ENCODE data around the gene DISP3.

The DISP3 gene

GRCh38 chr1:11431941-11432507, 46.9 kb upstream of the DISP3 start:
- no peak overlapping the region for H3K4me2 ChIP-seq (ENCODE audit: low read length)
- H3K27ac ChIP-seq (ENCODE audit: low read depth, low read length), result no peak overlapping the region
- no peaks in the 10 kb centered on the region for H3F3A ChIP-seq (ENCODE audit: control insufficient read depth, insufficient read depth)

DNA sequence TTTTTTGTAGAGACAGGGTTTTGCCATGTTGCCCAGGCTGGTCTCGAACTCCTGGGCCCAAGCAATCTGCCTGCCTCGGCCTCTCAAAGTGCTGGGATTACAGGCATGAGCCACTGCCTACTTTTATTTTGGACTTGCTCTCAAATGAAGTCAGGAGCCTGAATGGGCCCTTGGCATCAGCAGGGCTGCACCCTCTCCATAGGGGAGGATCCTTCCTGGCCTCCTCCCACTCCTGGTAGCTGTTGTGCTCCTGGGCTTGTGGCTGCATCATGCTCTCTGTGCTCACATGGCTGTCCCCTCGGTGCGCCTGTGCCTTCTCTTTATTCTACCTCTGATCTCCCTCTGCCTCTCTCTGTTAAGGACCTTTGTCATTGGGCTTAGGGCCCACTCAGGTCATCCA, 46.4 kb upstream of the DISP3 start:
- H3K9me2 ChIP-seq (replicated peaks; ENCODE audit: control insufficient read depth, low read length), result no peaks in the 10 kb centered on the region

More at GRCh38 chr1:11431941-11432507, 46.9 kb upstream of the DISP3 start:
- Histone ChIP-seq H3K79me2 (ENCODE audit: control insufficient read depth, low read length) (no peaks in the 10 kb centered on the region), H3K36me3 (ENCODE audit: control insufficient read depth, low read length) (no peaks in the 10 kb centered on the region), H3K4me3 (ENCODE audit: low read length) (no peak overlapping the region), H3K9me2 (replicated peaks; ENCODE audit: control insufficient read depth, low read length) (no peaks in the 10 kb centered on the region), H4K20me1 (ENCODE audit: control insufficient read depth, insufficient read depth, low read depth, low read length) (no peaks in the 10 kb centered on the region), H3K4me1 (ENCODE audit: control insufficient read depth, low read length) (peaks cover 8% of the 10 kb centered on the region), H3K27me3 (ENCODE audit: control insufficient read depth, low read length) (no peaks in the 10 kb centered on the region), H3K9me3 (ENCODE audit: control insufficient read depth, insufficient read depth, low read length) (no peaks in the 10 kb centered on the region)
- TF ChIP-seq EZH2phosphoT487 (IDR thresholded peaks at IDR 0.05; ENCODE audit: borderline replicate concordance, low read length), result no peak
- TF ChIP-seq, protein P1, sequence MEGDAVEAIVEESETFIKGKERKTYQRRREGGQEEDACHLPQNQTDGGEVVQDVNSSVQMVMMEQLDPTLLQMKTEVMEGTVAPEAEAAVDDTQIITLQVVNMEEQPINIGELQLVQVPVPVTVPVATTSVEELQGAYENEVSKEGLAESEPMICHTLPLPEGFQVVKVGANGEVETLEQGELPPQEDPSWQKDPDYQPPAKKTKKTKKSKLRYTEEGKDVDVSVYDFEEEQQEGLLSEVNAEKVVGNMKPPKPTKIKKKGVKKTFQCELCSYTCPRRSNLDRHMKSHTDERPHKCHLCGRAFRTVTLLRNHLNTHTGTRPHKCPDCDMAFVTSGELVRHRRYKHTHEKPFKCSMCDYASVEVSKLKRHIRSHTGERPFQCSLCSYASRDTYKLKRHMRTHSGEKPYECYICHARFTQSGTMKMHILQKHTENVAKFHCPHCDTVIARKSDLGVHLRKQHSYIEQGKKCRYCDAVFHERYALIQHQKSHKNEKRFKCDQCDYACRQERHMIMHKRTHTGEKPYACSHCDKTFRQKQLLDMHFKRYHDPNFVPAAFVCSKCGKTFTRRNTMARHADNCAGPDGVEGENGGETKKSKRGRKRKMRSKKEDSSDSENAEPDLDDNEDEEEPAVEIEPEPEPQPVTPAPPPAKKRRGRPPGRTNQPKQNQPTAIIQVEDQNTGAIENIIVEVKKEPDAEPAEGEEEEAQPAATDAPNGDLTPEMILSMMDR (IDR thresholded peaks at IDR 0.05; ENCODE audit: low read depth, low read length, poor library complexity, severe bottlenecking), result no peak

GRCh38 chr1:11434501-11434900, 44.5 kb upstream of the DISP3 start:
- no peak overlapping the region for H3K4me2 ChIP-seq (ENCODE audit: low read length)
- H3K9me3 ChIP-seq (ENCODE audit: control insufficient read depth, insufficient read depth, low read length), result no peaks in the 10 kb centered on the region
- H3K27me3 ChIP-seq (ENCODE audit: control insufficient read depth, low read length), result 0 out of 2 replicates have a peak, but pooled peaks cover 2% of the 10 kb centered on the region
- H3K79me2 ChIP-seq (ENCODE audit: control insufficient read depth, low read length), result no peaks in the 10 kb centered on the region
- no peaks in the 10 kb centered on the region for H3K9me2 ChIP-seq (replicated peaks; ENCODE audit: control insufficient read depth, low read length)
- H3K4me1 ChIP-seq (ENCODE audit: control insufficient read depth, low read length), result peaks cover 3% of the 10 kb centered on the region; the same call in 1 of the 2 replicates
- H4K20me1 ChIP-seq (ENCODE audit: control insufficient read depth, insufficient read depth, low read depth, low read length), result no peaks in the 10 kb centered on the region
- H3K36me3 ChIP-seq (ENCODE audit: control insufficient read depth, low read length), result no peaks in the 10 kb centered on the region
- TF ChIP-seq, protein P1 (IDR thresholded peaks at IDR 0.05; ENCODE audit: low read depth, low read length, poor library complexity, severe bottlenecking), result no peak
- no peak for TF ChIP-seq EZH2phosphoT487 (IDR thresholded peaks at IDR 0.05; ENCODE audit: borderline replicate concordance, low read length)
- no peak overlapping the region for H3K4me3 ChIP-seq (ENCODE audit: low read length)
- H3F3A ChIP-seq (ENCODE audit: control insufficient read depth, insufficient read depth), result no peaks in the 10 kb centered on the region
- H3K27ac ChIP-seq (ENCODE audit: low read depth, low read length), result no peak overlapping the region

More for the DNA sequence above, 46.4 kb upstream of the DISP3 start:
- Histone ChIP-seq H3F3A (ENCODE audit: control insufficient read depth, insufficient read depth) (no peaks in the 10 kb centered on the region), H4K20me1 (ENCODE audit: control insufficient read depth, insufficient read depth, low read depth, low read length) (no peaks in the 10 kb centered on the region), H3K4me1 (ENCODE audit: control insufficient read depth, low read length) (peaks cover 4% of the 10 kb centered on the region; the same call in 1 of the 2 replicates), H3K36me3 (ENCODE audit: control insufficient read depth, low read length) (no peaks in the 10 kb centered on the region), H3K27ac (ENCODE audit: low read depth, low read length) (no peak overlapping the region), H3K27me3 (ENCODE audit: control insufficient read depth, low read length) (no peaks in the 10 kb centered on the region), H3K9me3 (ENCODE audit: control insufficient read depth, insufficient read depth, low read length) (no peaks in the 10 kb centered on the region), H3K4me2 (ENCODE audit: low read length) (no peak overlapping the region), H3K79me2 (ENCODE audit: control insufficient read depth, low read length) (no peaks in the 10 kb centered on the region), H3K4me3 (ENCODE audit: low read length) (no peak overlapping the region)
- TF ChIP-seq, protein P1 (IDR thresholded peaks at IDR 0.05; ENCODE audit: low read depth, low read length, poor library complexity, severe bottlenecking), result no peak
- TF ChIP-seq EZH2phosphoT487 (IDR thresholded peaks at IDR 0.05; ENCODE audit: borderline replicate concordance, low read length), result no peak

Measured in DOHH2 (cell line).